ENCODE data around the gene TRAPPC3.

Gene TRAPPC3

DNA sequence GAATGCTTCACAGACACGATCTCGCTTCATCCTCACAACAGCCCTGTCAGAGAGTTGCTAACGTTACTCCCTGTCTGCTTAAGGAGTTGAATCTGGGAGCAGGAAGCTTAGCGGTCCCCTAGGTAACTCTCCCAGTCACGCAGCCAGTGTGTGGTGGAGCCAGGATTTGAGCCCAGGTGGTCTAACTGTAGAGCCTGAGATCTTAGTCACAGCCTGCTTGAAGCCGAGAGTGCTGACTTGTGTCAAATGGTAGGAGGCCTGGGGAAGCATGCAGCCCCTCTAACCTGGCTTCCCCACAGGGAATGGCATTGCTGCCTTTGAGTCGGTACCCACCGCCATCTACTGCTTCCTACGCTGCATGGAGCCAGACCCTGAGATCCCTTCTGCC lies 56.5 kb downstream of the TRAPPC3 start:
- no peak overlapping the region for H3K27ac ChIP-seq (ENCODE audit: extremely low read depth, low read depth, low read length)

DNA sequence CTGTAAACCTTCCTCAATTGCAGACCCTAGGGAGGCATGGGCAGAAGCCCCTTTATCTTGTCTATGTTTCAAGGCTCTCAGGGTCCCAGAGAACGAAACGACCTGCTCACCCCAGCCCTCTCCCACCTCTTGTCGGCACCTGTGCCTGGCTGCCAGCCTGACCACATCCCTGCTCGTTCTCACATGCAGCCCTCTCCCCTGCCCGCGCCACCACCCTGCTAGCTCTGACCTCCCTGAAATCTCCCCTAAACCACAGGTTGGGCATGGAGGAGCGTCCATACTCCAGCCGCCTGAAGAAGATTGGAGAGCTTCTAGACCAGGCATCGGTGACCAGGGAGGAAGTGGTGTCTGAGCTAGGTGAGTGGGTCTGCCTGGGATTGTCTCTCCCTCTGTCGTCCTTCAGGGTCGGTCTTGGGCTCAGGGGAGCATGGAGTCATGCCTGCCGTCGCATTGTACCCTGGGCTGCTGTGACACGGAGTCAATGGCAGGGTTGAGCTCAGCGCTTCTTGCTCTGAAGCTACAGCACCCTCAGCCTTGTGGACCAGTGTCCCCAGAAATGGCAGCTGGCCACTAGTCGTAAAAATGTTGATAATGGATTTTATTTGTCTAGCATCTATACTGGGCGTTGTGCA lies 57.0 kb downstream of the TRAPPC3 start:
- ChIA-PET CTCF (interaction anchor here (1.1 to 1.6 kb wide), 2 partner anchors 42 to 43 kb away, joined by 3 to 7 read pairs; no protein-coding TSS in a partner anchor), POLR2A (no interaction called here)
- no peak overlapping the region for H3K27ac ChIP-seq (ENCODE audit: extremely low read depth, low read depth, low read length)
- H3K4me1 ChIP-seq (ENCODE audit: control insufficient read depth, insufficient read depth, low read length) = no peaks in the 10 kb centered on the region
- no peak overlapping the region for H3K4me3 ChIP-seq (ENCODE audit: low read depth, low read length)
- TF ChIP-seq, protein P1, sequence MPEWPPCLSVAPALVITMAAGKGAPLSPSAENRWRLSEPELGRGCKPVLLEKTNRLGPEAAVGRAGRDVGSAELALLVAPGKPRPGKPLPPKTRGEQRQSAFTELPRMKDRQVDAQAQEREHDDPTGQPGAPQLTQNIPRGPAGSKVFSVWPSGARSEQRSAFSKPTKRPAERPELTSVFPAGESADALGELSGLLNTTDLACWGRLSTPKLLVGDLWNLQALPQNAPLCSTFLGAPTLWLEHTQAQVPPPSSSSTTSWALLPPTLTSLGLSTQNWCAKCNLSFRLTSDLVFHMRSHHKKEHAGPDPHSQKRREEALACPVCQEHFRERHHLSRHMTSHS (tag by site-specific recombination; IDR thresholded peaks at IDR 0.05) = no peak
- no peak for TF ChIP-seq ZNF169 (tag by site-specific recombination; IDR thresholded peaks at IDR 0.05)
- TF ChIP-seq, protein P2, sequence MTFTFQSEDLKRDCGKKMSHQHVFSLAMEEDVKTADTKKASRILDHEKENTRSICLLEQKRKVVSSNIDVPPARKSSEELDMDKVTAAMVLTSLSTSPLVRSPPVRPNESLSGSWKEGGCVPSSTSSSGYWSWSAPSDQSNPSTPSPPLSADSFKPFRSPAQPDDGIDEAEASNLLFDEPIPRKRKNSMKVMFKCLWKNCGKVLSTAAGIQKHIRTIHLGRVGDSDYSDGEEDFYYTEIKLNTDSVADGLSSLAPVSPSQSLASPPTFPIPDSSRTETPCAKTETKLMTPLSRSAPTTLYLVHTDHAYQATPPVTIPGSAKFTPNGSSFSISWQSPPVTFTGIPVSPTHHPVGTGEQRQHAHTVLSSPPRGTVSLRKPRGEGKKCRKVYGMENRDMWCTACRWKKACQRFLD (tag by site-specific recombination; IDR thresholded peaks at IDR 0.05) = no peak
- no peak for TF ChIP-seq ZNF10 (tag by site-specific recombination; IDR thresholded peaks at IDR 0.05)
- no peak for TF ChIP-seq ZNF571 (tag by site-specific recombination; IDR thresholded peaks at IDR 0.05)
- no peak for TF ChIP-seq GLI4 (tag by site-specific recombination; IDR thresholded peaks at IDR 0.05)
- no peak for TF ChIP-seq BCL11A (tag by site-specific recombination; IDR thresholded peaks at IDR 0.05; ENCODE audit: low read depth)
- TF ChIP-seq, protein P3, sequence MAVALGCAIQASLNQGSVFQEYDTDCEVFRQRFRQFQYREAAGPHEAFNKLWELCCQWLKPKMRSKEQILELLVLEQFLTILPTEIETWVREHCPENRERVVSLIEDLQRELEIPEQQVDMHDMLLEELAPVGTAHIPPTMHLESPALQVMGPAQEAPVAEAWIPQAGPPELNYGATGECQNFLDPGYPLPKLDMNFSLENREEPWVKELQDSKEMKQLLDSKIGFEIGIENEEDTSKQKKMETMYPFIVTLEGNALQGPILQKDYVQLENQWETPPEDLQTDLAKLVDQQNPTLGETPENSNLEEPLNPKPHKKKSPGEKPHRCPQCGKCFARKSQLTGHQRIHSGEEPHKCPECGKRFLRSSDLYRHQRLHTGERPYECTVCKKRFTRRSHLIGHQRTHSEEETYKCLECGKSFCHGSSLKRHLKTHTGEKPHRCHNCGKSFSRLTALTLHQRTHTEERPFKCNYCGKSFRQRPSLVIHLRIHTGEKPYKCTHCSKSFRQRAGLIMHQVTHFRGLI (tag by site-specific recombination; IDR thresholded peaks at IDR 0.05) = no peak
- no peak for TF ChIP-seq GLI2 (tag by site-specific recombination; IDR thresholded peaks at IDR 0.05; ENCODE audit: borderline replicate concordance, low read depth)
- TF ChIP-seq ZNF610 (tag by site-specific recombination; IDR thresholded peaks at IDR 0.05; ENCODE audit: borderline replicate concordance) = no peak
- no peak for TF ChIP-seq ZNF394 (tag by site-specific recombination; IDR thresholded peaks at IDR 0.05; ENCODE audit: borderline replicate concordance)
- TF ChIP-seq GLIS2 (tag by site-specific recombination; IDR thresholded peaks at IDR 0.05) = no peak
- no peak for TF ChIP-seq ZNF114 (tag by site-specific recombination; IDR thresholded peaks at IDR 0.05)
- TF ChIP-seq SP7 (tag by site-specific recombination; IDR thresholded peaks at IDR 0.05) = no peak
- TF ChIP-seq ZNF266 (tag by site-specific recombination; IDR thresholded peaks at IDR 0.05; ENCODE audit: low read depth) = no peak
- no peak for TF ChIP-seq ZXDB (tag by site-specific recombination; IDR thresholded peaks at IDR 0.05)
- H3K36me3 ChIP-seq (ENCODE audit: control insufficient read depth in 2 of 2, insufficient read depth in 1 of 2, low read length in 2 of 2) = peaks cover 4 to 72% of the 10 kb centered on the region in 2 experiments; a peak in 2 of 3 replicates
- H3K9me3 ChIP-seq (ENCODE audit: control insufficient read depth, insufficient read depth, low read depth, low read length) = no peaks in the 10 kb centered on the region

More for the DNA sequence above, 56.5 kb downstream of the TRAPPC3 start:
- CTCF ChIA-PET = interaction anchor here (1.1 kb wide), 1 partner anchor 42 kb away, joined by 3 read pairs; no protein-coding TSS in a partner anchor
- peaks cover 4 to 72% of the 10 kb centered on the region in 2 experiments; a peak in 2 of 3 replicates for H3K36me3 ChIP-seq (ENCODE audit: control insufficient read depth in 2 of 2, insufficient read depth in 1 of 2, low read length in 2 of 2)
- H3K4me1 ChIP-seq (ENCODE audit: control insufficient read depth, insufficient read depth, low read length) = no peaks in the 10 kb centered on the region
- no peaks in the 10 kb centered on the region for H3K9me3 ChIP-seq (ENCODE audit: control insufficient read depth, insufficient read depth, low read depth, low read length)
- no peak overlapping the region for H3K4me3 ChIP-seq (ENCODE audit: low read depth, low read length)
- TF ChIP-seq, protein P4, sequence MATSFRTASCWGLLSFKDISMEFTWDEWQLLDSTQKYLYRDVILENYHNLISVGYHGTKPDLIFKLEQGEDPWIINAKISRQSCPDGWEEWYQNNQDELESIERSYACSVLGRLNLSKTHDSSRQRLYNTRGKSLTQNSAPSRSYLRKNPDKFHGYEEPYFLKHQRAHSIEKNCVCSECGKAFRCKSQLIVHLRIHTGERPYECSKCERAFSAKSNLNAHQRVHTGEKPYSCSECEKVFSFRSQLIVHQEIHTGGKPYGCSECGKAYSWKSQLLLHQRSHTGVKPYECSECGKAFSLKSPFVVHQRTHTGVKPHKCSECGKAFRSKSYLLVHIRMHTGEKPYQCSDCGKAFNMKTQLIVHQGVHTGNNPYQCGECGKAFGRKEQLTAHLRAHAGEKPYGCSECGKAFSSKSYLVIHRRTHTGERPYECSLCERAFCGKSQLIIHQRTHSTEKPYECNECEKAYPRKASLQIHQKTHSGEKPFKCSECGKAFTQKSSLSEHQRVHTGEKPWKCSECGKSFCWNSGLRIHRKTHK (tag by site-specific recombination; IDR thresholded peaks at IDR 0.05) = no peak
- TF ChIP-seq ZNF24 (tag by site-specific recombination; IDR thresholded peaks at IDR 0.05) = no peak
- TF ChIP-seq ZNF354C (tag by site-specific recombination; IDR thresholded peaks at IDR 0.05; ENCODE audit: borderline replicate concordance, low read depth) = no peak
- no peak for TF ChIP-seq ZNF2 (tag by site-specific recombination; IDR thresholded peaks at IDR 0.05)
- TF ChIP-seq ZNF426 (tag by site-specific recombination; IDR thresholded peaks at IDR 0.05) = no peak
- no peak for TF ChIP-seq ZNF174 (tag by site-specific recombination; IDR thresholded peaks at IDR 0.05)
- no peak for TF ChIP-seq ZBTB1 (tag by site-specific recombination; IDR thresholded peaks at IDR 0.05)
- no peak for TF ChIP-seq ZNF548 (tag by site-specific recombination; IDR thresholded peaks at IDR 0.05)
- no peak for TF ChIP-seq ZNF175 (tag by site-specific recombination; IDR thresholded peaks at IDR 0.05)
- no peak for TF ChIP-seq ZSCAN30 (tag by site-specific recombination; IDR thresholded peaks at IDR 0.05)
- TF ChIP-seq RBAK (tag by site-specific recombination; IDR thresholded peaks at IDR 0.05) = no peak
- POLR2A ChIA-PET = no interaction called here
